Measurements from ENCODE around the gene SNIP1.

Gene SNIP1

DNA sequence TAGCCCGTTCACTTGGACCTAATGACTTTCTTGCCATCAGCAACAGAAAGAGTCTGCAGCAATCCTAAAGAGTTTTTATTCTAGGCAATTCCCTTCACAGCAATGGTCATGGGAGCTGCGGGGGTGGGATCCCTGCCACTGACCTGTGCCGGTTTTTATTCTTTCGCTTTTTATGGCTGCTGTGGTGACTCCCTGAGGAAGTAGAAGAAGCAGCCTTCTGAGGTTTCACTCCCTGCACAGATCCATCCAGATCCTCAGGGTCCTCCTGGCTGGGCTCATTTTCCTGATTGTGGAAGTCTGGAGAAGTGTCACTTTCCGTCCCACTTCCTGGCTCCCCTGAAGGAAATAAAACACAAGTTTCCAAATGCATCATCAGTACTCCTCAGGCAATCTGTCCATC is 52.4 kb downstream of the SNIP1 start:
- Histone ChIP-seq H3K9me3 (ENCODE audit: control insufficient read depth, low read depth, low read length) (no peaks in the 10 kb centered on the region), H3K27me3 (ENCODE audit: control insufficient read depth, insufficient read depth, low read length) (no peaks in the 10 kb centered on the region), H3K4me3 (ENCODE audit: low read length) (no peak overlapping the region), H3K27ac (ENCODE audit: low read length) (no peak overlapping the region), H3K36me3 (ENCODE audit: control insufficient read depth, low read depth, low read length) (peaks cover 37% of the 10 kb centered on the region), H3K9ac (ENCODE audit: low read length) (no peak overlapping the region), H3K4me1 (ENCODE audit: control insufficient read depth, low read depth, low read length) (no peaks in the 10 kb centered on the region)

DNA sequence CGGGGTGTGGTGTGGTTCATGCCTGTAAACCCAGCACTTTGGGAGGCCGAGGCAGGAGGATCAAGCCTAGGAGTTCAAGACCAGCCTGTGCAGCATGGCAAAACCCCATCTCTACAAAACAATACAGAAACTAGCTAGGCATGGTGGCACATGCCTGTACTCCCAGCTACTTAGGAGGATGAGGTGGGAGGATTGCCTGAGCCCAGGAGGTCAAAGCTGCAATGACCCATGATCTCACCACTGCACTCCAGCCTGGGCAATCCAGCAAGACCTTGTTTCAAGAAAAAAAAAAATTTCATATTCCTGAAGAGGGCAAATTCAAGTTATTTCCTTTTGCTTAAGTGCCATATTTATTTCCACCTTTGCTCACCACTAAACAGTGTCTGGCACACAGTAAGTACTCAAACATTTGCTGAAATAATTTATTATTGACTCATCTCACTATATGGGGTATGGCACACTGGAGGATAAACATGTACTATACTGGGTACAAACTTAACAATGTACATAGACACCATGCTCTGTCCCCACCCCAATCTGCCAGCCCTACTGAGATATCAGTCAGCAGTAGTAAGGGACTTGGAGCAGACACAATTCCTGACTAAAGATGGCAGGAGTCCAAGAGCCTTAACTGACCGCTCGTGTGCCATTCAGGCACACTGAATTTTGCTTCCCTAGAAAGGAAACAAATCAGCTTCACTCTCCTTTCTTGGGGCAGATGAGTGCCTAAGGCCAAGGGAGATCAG is 55.0 kb downstream of the SNIP1 start:
- H3K9me3 ChIP-seq (ENCODE audit: control insufficient read depth, low read depth, low read length): no peaks in the 10 kb centered on the region
- no peak overlapping the region for H3K4me3 ChIP-seq (ENCODE audit: low read length)
- peaks cover 31% of the 10 kb centered on the region for H3K36me3 ChIP-seq (ENCODE audit: control insufficient read depth, low read depth, low read length)
- H3K27me3 ChIP-seq (ENCODE audit: control insufficient read depth, insufficient read depth, low read length): no peaks in the 10 kb centered on the region
- no peak overlapping the region for H3K9ac ChIP-seq (ENCODE audit: low read length)
- no peaks in the 10 kb centered on the region for H3K4me1 ChIP-seq (ENCODE audit: control insufficient read depth, low read depth, low read length)
- H3K27ac ChIP-seq (ENCODE audit: low read length): no peak overlapping the region

DNA sequence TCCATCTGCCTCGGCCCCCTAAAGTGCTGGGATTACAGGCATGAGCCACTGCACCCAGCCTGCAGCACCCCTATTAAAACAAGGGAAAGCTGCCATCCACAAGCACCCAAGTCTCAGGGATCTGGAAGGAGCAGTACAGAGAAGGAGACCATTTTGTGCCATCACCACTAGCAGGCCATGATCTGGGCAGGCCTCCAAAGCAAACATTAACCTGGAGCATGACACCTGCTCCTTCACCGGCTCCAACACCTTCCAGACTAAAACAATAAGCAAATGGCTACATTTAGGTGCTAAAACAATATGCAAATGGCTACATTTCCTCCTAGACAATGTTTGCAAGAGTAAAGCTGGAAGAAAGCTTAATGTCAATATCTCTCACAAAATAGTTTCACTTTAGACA is 56.3 kb downstream of the SNIP1 start:
- Histone ChIP-seq H3K9ac (ENCODE audit: low read length) (no peak overlapping the region), H3K27ac (ENCODE audit: low read length) (no peak overlapping the region), H3K4me1 (ENCODE audit: control insufficient read depth, low read depth, low read length) (no peaks in the 10 kb centered on the region), H3K9me3 (ENCODE audit: control insufficient read depth, low read depth, low read length) (no peaks in the 10 kb centered on the region), H3K36me3 (ENCODE audit: control insufficient read depth, low read depth, low read length) (peaks cover 34% of the 10 kb centered on the region), H3K4me3 (ENCODE audit: low read length) (no peak overlapping the region), H3K27me3 (ENCODE audit: control insufficient read depth, insufficient read depth, low read length) (no peaks in the 10 kb centered on the region)

DNA sequence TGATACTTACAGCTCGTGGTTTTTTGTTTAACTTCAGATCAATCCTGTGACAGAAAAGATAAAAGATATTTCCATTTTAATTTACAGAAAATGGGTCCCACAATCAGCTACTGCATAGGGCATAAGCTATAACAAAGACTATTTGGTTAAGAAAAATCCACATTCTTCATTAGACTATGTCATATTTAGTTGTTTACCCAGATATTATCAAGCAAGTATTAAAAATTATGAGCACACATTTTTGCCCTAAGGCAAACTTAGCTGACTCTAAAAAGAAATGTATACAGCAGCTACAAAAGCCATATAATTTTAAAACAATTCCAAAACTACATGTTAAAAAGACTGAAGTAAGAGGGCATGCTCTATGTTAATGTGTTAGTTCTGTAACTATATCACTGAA is 58.2 kb downstream of the SNIP1 start:
- H3K27me3 ChIP-seq (ENCODE audit: control insufficient read depth, insufficient read depth, low read length): no peaks in the 10 kb centered on the region
- no peaks in the 10 kb centered on the region for H3K9me3 ChIP-seq (ENCODE audit: control insufficient read depth, low read depth, low read length)
- H3K4me1 ChIP-seq (ENCODE audit: control insufficient read depth, low read depth, low read length): no peaks in the 10 kb centered on the region
- no peak overlapping the region for H3K27ac ChIP-seq (ENCODE audit: low read length)
- H3K4me3 ChIP-seq (ENCODE audit: low read length): no peak overlapping the region
- H3K36me3 ChIP-seq (ENCODE audit: control insufficient read depth, low read depth, low read length): peaks cover 25% of the 10 kb centered on the region
- H3K9ac ChIP-seq (ENCODE audit: low read length): no peak overlapping the region

DNA sequence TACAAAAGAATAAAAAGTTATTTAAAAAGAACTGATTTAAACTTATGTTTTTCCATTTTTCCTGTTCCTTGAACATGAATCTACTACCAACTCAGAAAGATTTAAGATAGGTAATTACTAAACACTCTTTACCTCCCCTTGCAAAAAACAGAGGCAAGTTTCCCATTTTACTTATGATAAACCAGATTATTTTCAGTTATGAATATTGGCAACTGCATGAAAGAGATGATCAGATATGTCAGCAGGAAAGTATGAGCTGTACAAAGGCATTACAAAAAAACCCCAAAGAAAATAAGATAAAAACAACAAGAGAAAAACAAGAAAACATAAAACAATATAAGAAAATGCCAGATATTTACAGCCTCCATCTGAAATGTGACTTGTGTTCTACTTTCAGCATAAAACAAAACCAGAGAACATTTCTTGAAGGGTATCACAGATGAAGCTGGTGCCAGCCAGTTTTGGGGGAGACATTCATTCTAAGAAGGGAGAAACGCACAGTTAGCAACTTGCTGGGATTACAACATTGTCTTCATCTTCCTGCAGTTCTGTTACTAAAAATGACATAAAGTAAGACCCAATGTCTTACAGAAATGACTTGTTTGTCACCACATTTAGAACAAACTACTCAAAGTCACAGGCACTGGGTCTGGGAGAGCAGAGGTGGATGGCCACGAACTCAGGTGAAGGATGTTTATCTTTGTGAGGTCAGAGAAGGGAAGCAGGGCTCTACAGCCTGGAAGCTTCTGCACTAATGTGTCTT is 60.6 kb downstream of the SNIP1 start:
- H3K36me3 ChIP-seq (ENCODE audit: control insufficient read depth, low read depth, low read length): peaks cover 12% of the 10 kb centered on the region
- no peaks in the 10 kb centered on the region for H3K9me3 ChIP-seq (ENCODE audit: control insufficient read depth, low read depth, low read length)
- H3K4me1 ChIP-seq (ENCODE audit: control insufficient read depth, low read depth, low read length): no peaks in the 10 kb centered on the region
- H3K27me3 ChIP-seq (ENCODE audit: control insufficient read depth, insufficient read depth, low read length): no peaks in the 10 kb centered on the region
- H3K9ac ChIP-seq (ENCODE audit: low read length): no peak overlapping the region
- no peak overlapping the region for H3K27ac ChIP-seq (ENCODE audit: low read length)
- H3K4me3 ChIP-seq (ENCODE audit: low read length): no peak overlapping the region

DNA sequence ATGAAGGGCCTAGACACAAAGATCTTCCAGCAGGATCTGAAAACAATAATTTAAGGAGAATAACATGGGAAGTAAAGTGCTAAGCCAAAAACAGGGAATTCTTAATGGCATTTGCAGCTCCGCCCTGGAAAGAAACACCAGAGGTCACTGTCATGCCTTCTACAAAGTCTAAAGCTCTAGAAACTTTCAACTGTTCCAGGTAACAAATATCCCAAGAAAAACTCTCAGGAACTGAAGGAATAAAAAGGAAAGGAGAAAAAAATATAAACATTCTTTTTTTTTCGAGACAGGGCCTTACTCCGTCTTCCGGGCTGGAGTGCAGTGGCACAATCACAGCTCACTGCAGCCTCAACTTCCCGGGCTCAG is 66.5 kb downstream of the SNIP1 start:
- Histone ChIP-seq H3K36me3 (ENCODE audit: control insufficient read depth, low read depth, low read length) (peaks cover under 1% of the 10 kb centered on the region), H3K9me3 (ENCODE audit: control insufficient read depth, low read depth, low read length) (no peaks in the 10 kb centered on the region), H3K27me3 (ENCODE audit: control insufficient read depth, insufficient read depth, low read length) (no peaks in the 10 kb centered on the region), H3K27ac (ENCODE audit: low read length) (no peak overlapping the region), H3K4me1 (ENCODE audit: control insufficient read depth, low read depth, low read length) (no peaks in the 10 kb centered on the region), H3K9ac (ENCODE audit: low read length) (no peak overlapping the region), H3K4me3 (ENCODE audit: low read length) (no peak overlapping the region)

DNA sequence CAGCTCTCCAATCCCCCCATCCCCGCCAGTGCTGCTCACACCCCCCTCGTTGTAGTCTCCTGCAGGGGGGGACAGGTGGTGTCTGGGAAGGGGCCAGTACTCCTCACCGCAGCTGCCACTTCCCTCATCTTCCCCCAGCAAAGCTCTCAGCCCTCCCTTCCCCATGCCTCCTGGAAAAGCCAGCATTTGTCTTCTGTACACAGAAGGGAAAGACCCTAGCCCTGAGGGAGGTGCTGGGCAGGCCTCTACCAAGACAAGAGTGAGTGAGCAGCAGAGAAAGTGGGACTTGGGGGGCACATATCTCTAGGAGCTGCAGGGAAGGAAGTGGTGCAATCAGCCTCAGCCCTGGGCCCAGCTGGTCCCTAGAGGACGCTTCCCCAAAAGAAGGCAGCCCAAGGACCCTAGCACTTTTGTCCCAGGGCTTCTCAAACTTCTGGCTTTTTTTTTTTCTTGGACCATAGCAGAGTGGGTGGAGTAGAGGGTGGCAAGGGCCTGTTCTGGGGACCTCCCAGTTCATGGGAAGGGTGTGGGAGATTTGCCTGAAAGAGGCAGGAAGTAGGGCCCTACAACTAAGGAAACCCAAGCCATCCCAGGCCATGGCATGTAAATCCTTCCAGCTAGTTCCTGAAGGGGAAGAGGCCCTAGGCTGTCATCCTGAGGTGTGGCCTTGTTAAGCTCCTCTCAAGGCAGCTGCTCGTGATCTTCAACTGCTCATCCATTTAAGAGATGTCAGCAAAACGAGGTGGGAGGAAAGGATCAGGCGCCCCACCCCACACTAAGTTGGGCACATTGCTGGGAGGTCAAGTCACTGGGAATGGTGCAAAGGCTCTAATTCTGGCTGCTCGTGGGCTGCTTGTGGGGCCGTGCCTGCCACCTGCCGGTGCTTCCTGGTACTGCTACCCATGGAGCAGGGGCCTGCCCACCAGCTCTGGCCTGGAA is 67.1 kb downstream of the SNIP1 start:
- no peak overlapping the region for H3K9ac ChIP-seq (ENCODE audit: low read length)
- no peaks in the 10 kb centered on the region for H3K9me3 ChIP-seq (ENCODE audit: control insufficient read depth, low read depth, low read length)
- no peak overlapping the region for H3K27ac ChIP-seq (ENCODE audit: low read length)
- H3K36me3 ChIP-seq (ENCODE audit: control insufficient read depth, low read depth, low read length): peaks cover 6% of the 10 kb centered on the region
- H3K4me3 ChIP-seq (ENCODE audit: low read length): no peak overlapping the region
- no peaks in the 10 kb centered on the region for H3K4me1 ChIP-seq (ENCODE audit: control insufficient read depth, low read depth, low read length)
- H3K27me3 ChIP-seq (ENCODE audit: control insufficient read depth, insufficient read depth, low read length): no peaks in the 10 kb centered on the region

DNA sequence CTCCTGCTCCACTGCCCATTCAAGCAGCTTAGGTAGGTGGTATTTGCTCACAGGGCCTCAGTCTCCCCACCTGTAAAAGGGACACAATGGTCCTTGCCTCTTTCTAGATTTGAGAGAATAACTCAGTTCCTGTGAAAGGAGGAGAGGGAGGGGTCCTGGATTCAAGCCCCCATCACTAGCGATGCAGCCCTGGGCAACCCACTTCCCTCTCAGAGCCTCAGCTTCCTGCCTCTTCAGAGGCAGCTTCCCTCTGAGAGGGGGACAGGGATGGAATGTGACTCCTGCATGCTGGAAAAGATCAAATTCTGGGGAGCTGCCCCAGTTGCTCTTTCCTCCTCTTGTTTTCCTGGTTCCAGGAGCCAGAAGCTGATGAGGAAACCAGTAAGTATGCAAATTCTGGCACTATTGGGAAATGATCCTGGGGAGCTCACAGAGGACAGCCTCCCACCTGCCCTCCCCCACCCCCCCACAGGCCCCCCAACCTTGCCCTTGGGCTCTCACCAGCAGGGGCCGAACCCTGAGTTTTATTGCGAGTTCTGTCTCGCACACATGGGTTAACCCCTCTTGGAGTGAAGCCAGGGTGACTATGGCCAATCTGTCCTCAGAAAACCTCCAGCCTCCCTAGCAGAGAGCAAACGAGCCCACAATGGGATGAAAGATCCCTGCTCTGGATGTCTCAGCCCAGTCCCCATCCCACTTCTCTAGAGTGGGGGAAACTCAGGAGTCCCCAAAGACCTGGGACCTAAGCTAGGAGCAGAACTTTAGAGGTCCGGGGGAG is 68.0 kb downstream of the SNIP1 start:
- Histone ChIP-seq H3K4me1 (ENCODE audit: control insufficient read depth, low read depth, low read length) (no peaks in the 10 kb centered on the region), H3K9ac (ENCODE audit: low read length) (no peak overlapping the region), H3K27ac (ENCODE audit: low read length) (no peak overlapping the region)

More for the DNA sequence above, 68.0 kb downstream of the SNIP1 start:
- Histone ChIP-seq H3K27me3 (ENCODE audit: control insufficient read depth, insufficient read depth, low read length) (no peaks in the 10 kb centered on the region), H3K9me3 (ENCODE audit: control insufficient read depth, low read depth, low read length) (no peaks in the 10 kb centered on the region), H3K4me3 (ENCODE audit: low read length) (no peak overlapping the region), H3K36me3 (ENCODE audit: control insufficient read depth, low read depth, low read length) (peaks cover 15% of the 10 kb centered on the region)
